GM21381 (cell line): ENCODE results near the gene MCF2L2.

ENCODE experiments used
- ATAC-seq: cut with Tn5 transposase; IDR thresholded peaks from one replicate; pipeline ENCODE4 v1.9.1; 2021; ENCODE audit warnings: mild to moderate bottlenecking, moderate library complexity; ENCODE audit not compliant: unreplicated experiment

Gene MCF2L2

GRCh38 chr3:183149915-183150750, 278.3 kb downstream of the MCF2L2 start:
- no peak for ATAC-seq

- ATAC-seq: no peak
These were observed 280.4 kb downstream of the MCF2L2 start for GRCh38 chr3:183148056-183148455.

- ATAC-seq: no peak
These were observed 284.1 kb downstream of the MCF2L2 start for GRCh38 chr3:183144363-183144762.

GRCh38 chr3:183142199-183142598, 286.2 kb downstream of the MCF2L2 start:
- no peak for ATAC-seq

DNA sequence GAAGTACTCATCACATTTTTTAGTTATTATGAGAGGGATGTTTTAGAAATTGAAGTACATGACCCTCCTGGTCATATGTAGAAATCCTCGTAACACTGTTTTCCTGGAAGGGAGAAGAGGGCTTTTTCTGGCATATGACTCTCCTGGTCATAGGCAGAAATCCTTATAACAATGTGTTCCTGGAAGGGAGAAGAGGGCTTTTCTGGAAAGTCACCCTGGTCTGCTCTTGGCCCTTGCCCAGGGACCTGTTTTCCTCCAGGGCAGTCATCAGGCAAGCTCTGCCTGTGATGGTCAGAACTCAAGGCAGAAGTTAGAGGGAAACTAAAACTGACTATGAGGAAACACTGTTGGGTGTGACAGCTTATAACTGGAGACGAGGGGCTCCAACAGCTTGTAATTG, 293.6 kb downstream of the MCF2L2 start:
- no peak for ATAC-seq

- ATAC-seq: no peak
These were observed 296.0 kb downstream of the MCF2L2 start for GRCh38 chr3:183132409-183132808.

DNA sequence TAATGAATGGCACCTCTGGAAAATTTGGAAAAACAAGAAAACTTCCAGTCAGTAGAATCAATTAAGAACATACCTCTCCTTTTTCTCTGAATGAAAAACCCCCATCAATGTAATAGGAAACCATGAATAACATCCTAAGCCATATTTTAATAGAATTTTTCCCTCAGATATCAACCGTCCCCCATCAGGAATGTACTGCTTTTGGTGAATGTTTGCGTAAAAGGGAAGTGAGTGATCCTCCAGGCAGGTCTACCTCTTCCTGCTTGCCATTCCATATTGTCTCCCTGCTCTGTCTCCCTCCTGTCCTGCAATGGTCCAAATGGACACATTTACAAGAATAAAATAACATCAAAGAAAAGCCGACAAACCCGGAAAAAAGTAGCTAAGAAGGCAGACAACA, 296.7 kb downstream of the MCF2L2 start:
- no peak for ATAC-seq

- ATAC-seq: no peak
These were observed 297.2 kb downstream of the MCF2L2 start for GRCh38 chr3:183131186-183131725.

GRCh38 chr3:183129243-183129642, 299.2 kb downstream of the MCF2L2 start:
- ATAC-seq: no peak

- no peak for ATAC-seq
These were observed 299.7 kb downstream of the MCF2L2 start for GRCh38 chr3:183128709-183129108.
